ENCODE results near the gene ZNF407.
A peak's percentile ranks its signal among the peaks of the same experiment; 100 is the strongest.

Gene ZNF407

DNA sequence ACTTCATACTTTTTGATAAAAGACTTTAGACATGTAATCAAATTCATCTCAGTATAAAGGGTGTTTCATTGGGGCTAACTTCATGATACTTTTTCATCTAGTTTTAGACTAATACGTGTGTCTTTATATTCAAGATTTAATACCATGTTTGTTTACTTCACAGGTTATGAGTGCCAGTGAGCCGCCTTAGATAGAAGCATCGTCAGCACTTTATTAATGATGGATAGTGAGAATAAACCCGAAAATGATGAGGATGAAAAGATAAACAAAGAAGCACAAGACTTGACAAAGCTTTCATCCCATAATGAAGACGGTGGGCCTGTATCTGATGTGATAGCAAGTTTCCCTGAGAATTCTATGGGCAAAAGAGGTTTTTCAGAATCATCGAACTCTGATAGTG lies 33.1 kb downstream of the ZNF407 start:
- DNase-seq, result no peak

DNA sequence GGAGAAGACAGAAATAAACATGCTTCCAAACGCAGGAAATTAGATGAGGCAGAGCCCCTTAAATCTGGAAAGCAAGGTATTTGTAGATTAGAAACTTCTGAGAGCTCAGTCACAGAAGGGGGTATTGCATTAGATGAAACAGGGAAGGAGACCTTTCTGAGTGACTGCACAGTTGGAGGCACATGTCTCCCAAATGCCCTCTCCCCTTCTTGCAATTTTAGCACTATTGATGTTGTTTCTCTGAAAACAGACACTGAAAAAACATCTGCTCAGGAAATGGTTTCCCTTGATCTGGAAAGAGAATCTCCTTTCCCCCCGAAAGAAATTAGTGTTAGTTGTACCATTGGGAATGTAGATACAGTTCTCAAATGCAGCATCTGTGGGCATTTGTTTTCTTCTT lies 33.5 kb downstream of the ZNF407 start:
- DNase-seq, result no peak

DNA sequence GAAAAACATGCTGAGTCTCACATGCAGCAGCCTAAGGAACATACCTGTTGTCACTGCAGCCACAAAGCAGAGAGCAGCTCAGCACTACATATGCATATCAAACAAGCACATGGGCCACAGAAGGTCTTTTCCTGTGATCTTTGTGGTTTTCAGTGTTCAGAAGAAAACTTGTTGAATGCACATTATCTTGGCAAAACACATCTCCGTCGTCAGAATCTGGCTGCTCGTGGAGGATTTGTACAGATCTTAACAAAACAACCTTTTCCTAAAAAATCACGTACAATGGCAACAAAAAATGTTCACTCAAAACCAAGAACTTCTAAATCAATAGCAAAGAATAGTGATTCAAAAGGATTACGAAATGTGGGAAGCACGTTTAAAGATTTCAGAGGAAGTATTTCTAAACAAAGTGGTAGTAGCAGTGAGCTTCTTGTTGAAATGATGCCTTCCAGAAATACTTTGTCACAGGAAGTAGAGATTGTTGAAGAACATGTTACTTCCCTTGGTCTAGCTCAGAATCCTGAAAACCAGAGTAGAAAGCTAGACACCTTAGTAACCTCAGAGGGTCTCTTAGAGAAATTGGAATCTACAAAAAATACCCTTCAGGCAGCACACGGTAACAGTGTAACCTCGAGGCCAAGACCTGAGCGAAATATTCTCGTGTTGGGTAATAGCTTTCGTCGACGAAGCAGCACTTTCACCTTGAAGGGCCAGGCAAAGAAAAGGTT lies 34.1 kb downstream of the ZNF407 start:
- DNase-seq, result peak; percentile 30 to 80 (median 80)

GRCh38 chr18:74632351-74632679 lies 34.6 kb downstream of the ZNF407 start:
- no peak for DNase-seq

- DNase-seq, result no peak
These were observed 35.2 kb downstream of the ZNF407 start for GRCh38 chr18:74632856-74633255.

- DNase-seq, result peak in 2 of 3 donors; percentile 9 to 48
These were observed 36.1 kb downstream of the ZNF407 start for GRCh38 chr18:74633652-74634352.

GRCh38 chr18:74635224-74635975 lies 37.7 kb downstream of the ZNF407 start:
- no peak for DNase-seq

GRCh38 chr18:74637070-74637469 lies 39.4 kb downstream of the ZNF407 start:
- DNase-seq, result no peak

DNA sequence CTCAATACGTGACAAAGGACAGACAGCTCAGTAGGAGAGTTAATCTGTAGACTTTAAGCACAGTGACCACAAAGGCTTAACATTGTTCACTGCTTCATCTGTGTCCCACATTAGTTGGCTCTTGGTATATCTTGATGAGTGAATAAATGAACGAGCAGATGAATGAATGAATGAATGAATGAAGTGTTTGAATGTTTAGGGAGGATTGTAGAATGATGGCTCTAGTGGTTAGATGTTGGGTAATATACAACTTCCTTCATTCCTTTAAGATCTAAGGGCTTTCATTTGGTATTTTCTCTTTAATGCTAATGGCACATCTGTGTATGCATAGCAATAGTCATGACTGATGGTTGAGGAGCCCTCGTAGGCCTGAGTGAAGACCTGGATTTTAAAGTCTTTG lies 40.5 kb downstream of the ZNF407 start:
- DNase-seq, result no peak

DNA sequence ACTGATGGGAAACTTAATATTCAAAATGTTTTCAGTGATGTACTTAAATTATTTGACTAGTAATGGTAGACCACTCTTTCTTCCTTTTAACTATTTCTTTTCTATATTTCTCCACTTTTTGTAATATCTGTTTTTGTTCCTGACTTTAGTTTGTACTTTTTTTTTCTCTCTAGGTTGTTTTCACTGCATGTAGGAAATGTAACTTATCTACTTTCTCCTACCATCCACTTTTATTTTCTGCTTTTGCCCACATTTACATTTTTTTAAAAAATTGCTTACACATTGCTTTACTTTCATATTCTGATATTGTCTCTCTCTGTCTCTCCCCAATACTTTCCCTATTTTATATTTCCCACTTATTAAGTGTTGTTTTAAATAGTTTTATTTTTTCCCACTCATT lies 47.0 kb downstream of the ZNF407 start:
- no peak for DNase-seq

DNA sequence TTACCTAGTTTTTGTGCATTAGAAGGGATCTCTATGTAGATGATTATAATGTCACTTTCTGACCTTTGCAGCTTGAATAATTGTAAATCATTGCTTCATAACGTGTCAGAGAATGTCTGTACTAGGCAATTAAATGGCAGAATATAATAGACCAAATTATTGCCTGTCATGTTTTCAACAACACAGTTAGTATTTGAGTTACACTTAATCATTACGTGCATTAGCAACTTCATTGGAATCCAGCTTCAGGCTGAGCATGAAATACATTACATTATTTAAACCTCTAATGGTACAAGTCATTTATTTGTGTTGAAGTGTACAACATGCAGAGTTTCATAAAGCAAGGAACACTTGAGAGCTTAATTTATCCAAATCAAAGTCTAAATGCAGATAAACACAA lies 48.0 kb downstream of the ZNF407 start:
- no peak for DNase-seq

DNA sequence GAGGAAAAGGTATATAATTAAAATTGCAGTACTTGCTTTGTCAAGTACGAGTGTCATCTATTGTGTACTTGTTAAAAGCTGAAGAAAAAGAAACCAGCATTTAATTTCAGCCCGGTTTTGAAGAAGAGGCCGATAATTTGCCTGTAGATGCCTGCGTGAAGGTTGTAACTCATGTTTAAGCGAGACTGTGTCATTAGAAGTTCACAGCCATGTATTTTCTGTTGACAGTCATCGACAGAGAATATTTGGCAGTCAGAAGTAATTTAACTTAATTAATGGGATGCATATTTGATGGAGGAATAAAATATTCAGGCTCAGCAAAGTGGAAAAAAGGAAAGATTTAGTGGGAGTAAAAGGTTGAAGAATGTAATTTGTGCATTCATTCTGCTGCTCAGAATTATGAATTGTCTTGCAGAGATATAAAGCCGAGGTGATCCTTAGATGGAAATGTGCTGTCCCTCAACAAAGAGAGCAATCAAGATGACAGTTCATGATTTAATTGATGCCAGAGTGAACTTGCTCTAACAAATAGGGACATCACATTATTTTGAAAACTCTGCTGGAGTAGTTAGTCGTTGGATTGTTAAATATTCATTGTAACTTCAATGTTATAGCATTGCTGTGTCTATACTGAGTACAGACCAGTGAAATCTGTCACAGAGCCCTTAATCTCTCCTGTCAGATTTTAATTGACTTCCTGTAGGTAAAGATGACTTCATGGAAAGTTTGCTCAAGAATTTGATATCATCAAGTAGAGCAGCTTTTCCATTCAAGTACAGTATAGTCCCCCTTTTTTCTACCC lies 53.9 kb downstream of the ZNF407 start:
- no peak for DNase-seq

GRCh38 chr18:74652392-74652988 lies 54.8 kb downstream of the ZNF407 start:
- peak; percentile 47 to 69 (median 59) for DNase-seq

GRCh38 chr18:74654638-74655037 lies 57.0 kb downstream of the ZNF407 start:
- peak in 1 of 3 donors; percentile 21 for DNase-seq

DNA sequence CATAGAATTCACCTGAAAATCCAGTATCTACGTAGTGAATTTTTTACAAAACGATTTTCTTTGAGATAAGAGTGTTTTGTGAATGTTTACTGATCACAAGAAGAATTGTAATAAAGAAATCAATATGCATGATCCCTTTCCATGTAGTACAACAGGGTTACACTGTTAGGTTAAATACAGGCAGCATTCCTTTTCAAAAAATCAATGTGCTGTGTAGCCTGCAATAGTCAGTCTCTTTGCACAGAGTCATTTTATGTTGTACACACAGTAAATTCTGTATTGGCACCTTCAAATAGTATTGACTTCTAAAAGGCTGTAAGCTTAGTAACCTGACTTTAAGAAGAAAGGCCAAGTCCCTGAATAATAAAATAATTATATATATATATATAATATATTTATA lies 63.3 kb downstream of the ZNF407 start:
- no peak for DNase-seq

GRCh38 chr18:74661691-74662090 lies 64.0 kb downstream of the ZNF407 start:
- DNase-seq, result no peak

GRCh38 chr18:74662622-74663021 lies 65.0 kb downstream of the ZNF407 start:
- no peak for DNase-seq

DNA sequence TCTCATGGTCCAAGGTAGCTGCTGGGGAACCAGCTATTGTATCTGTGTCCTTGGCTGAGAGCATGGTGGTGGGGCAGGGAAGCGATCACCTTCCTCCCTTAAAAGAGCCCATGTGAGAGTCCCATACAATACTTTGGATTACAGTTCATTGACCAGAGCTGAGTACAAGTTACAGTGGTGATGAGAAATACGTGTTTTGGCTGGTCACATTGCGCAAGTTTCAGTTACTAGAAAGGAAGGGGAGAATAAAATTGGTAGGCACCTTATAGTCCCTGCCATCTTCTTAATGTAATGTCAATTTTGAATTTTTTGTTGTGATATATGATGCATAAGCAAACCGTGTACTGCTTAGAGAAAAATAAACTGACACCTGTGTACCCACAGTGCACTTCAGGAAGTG lies 67.7 kb downstream of the ZNF407 start:
- DNase-seq, result no peak

- DNase-seq, result no peak
These were observed 68.2 kb downstream of the ZNF407 start for GRCh38 chr18:74665905-74666304.

DNA sequence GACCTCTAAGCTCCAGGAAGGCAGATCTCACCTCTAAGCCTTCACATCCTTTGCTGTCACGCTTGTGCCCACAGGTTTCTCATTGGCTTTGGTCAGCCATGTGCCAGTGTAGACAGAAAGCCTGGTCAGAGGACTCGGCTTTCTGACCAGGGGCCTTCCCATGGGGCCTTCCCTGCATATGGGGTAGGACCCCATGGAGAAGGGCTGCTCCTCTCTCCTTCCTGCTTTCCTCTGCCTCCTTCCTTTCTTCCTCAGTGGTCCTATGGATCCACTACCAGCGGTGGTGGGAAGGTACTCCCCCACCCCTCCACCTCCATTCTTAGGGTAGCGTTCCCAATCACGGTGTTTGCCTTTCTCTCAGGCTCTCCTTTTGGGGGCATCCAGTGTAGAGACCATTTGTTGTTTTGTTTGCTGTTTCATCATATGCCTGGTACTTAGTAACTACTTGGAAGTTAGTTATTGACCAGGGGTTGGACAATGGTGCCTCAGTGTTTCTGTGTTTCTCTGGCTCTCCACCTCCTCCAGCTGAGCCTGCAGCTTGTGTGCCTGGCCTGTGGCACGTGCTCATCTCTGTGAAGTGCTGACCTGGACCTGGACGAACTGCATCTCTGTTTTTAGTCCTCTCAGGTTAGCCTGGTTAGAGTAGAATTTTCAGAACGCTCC lies 71.6 kb downstream of the ZNF407 start:
- DNase-seq, result no peak

GRCh38 chr18:74672371-74672770 lies 74.7 kb downstream of the ZNF407 start:
- DNase-seq, result no peak

- DNase-seq, result no peak
These were observed 76.8 kb downstream of the ZNF407 start for GRCh38 chr18:74674487-74674886.
